ENCODE results near the gene ADPRM. TPM values are rescaled to one million over a fixed set of nuclear protein-coding genes. Genes with fewer than 3 reads are reported as not detected.

Gene ADPRM
- total RNA-seq, 1 experiment from 2014 or later = 5.1 TPM

DNA sequence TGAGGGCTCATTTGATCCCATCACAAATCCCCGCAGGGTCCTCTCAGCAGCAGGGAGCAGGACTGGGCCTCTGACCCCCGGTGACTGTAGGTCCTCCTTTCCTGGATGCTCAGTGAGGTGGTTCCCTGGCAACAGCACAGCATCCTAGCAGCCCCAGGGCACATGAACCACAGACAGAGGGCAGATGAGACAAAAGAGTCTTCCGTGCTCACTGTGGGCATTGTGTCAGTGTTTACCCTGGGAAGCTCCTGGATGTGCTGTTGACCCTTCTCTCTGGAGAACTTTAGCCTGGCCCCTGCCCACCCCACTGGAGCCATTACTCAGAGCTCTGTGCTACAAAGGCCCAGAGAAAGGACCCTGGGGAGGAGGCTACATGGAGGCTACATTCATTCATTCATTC is 54.2 kb downstream of the ADPRM start:
- no peaks in the 10 kb centered on the region for H3K36me3 Mint-ChIP-seq (ENCODE audit: insufficient read depth in 1 of 3, low read depth in 3 of 3)
- Histone ChIP-seq H3K4ac (ENCODE audit: low read depth, low read length) (no peak overlapping the region), H2AFZ (ENCODE audit: low read length) (no peak overlapping the region), H3K18ac (ENCODE audit: insufficient read length, low read depth, low read length) (no peak overlapping the region), H3K14ac (ENCODE audit: insufficient read depth, low read length) (no peak overlapping the region), H3K27me3 (ENCODE audit: insufficient read depth, low read length) (no peaks in the 10 kb centered on the region), H3K56ac (ENCODE audit: insufficient read length, low read depth, low read length) (no peak overlapping the region), H4K20me1 (ENCODE audit: control insufficient read depth, insufficient read depth, insufficient read length) (no peaks in the 10 kb centered on the region), H3K79me2 (ENCODE audit: insufficient read depth, low read length) (no peaks in the 10 kb centered on the region), H3K4me1 (ENCODE audit: insufficient read depth, low read length) (peaks cover 8% of the 10 kb centered on the region; the same call in 1 of the 2 replicates), H3K27ac (ENCODE audit: insufficient read length, low read depth, low read length) (no peak overlapping the region), H3K9ac (ENCODE audit: extremely low read depth, insufficient read length, low read length) (no peak overlapping the region), H3K9me3 (ENCODE audit: control insufficient read depth, low read depth, low read length) (no peaks in the 10 kb centered on the region), H3K23ac (ENCODE audit: insufficient read length, low read depth, low read length) (no peak overlapping the region), H2BK12ac (ENCODE audit: insufficient read length, low read depth, low read length) (no peak overlapping the region), H4K91ac (ENCODE audit: insufficient read length, low read depth, low read length) (no peak overlapping the region), H4K8ac (replicated peaks; ENCODE audit: insufficient read length, low read depth, low read length) (no peak overlapping the region), H3K79me1 (ENCODE audit: insufficient read depth, low read depth, low read length, poor library complexity, severe bottlenecking) (no peaks in the 10 kb centered on the region), H3T11ph (ENCODE audit: low read length) (no peak overlapping the region), H2BK120ac (ENCODE audit: low read depth, low read length, poor library complexity, severe bottlenecking) (no peak overlapping the region), H2AK5ac (ENCODE audit: insufficient read length, low read length) (no peak overlapping the region), H4K5ac (ENCODE audit: insufficient read length, low read depth, low read length) (no peak overlapping the region), H2BK20ac (ENCODE audit: low read depth, low read length, poor library complexity, severe bottlenecking) (no peak overlapping the region), H2BK5ac (ENCODE audit: insufficient read length, low read length) (no peak overlapping the region), H3K23me2 (ENCODE audit: insufficient read length, low read depth, low read length, poor library complexity, severe bottlenecking) (peaks cover 6% of the 10 kb centered on the region), H2BK15ac (ENCODE audit: low read depth, low read length) (no peak overlapping the region), H3K4me2 (ENCODE audit: insufficient read depth, insufficient read length, low read length) (no peak overlapping the region)
- TF ChIP-seq, protein P1, sequence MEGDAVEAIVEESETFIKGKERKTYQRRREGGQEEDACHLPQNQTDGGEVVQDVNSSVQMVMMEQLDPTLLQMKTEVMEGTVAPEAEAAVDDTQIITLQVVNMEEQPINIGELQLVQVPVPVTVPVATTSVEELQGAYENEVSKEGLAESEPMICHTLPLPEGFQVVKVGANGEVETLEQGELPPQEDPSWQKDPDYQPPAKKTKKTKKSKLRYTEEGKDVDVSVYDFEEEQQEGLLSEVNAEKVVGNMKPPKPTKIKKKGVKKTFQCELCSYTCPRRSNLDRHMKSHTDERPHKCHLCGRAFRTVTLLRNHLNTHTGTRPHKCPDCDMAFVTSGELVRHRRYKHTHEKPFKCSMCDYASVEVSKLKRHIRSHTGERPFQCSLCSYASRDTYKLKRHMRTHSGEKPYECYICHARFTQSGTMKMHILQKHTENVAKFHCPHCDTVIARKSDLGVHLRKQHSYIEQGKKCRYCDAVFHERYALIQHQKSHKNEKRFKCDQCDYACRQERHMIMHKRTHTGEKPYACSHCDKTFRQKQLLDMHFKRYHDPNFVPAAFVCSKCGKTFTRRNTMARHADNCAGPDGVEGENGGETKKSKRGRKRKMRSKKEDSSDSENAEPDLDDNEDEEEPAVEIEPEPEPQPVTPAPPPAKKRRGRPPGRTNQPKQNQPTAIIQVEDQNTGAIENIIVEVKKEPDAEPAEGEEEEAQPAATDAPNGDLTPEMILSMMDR (conservative IDR thresholded peaks at IDR 0.05) = no peak
- WGBS (ENCODE audit: extremely low coverage, insufficient read length, low lambda C conversion rate) = no CpG with 5 or more reads among the region's 3 CpGs
- no peaks in the 10 kb centered on the region; the same call in 1 of the 2 replicates for H3K27me3 Mint-ChIP-seq (ENCODE audit: low read depth)
- no peaks in the 10 kb centered on the region; a peak in 1 of 5 replicates for H3K9me3 Mint-ChIP-seq
- no peak overlapping the region for H3K4me3 Mint-ChIP-seq
- peaks cover 30 to 35% of the 10 kb centered on the region in 2 experiments for H3K4me1 Mint-ChIP-seq
- no peak for DNase-seq
- no peak overlapping the region for H3K27ac Mint-ChIP-seq
